ENCODE data around the gene TMEFF1. TPM values are rescaled to one million over a fixed set of nuclear protein-coding genes. Genes with fewer than 3 reads are reported as not detected.

TMEFF1 gene
- polyA plus RNA-seq, 1 donor: 1.5 TPM

DNA sequence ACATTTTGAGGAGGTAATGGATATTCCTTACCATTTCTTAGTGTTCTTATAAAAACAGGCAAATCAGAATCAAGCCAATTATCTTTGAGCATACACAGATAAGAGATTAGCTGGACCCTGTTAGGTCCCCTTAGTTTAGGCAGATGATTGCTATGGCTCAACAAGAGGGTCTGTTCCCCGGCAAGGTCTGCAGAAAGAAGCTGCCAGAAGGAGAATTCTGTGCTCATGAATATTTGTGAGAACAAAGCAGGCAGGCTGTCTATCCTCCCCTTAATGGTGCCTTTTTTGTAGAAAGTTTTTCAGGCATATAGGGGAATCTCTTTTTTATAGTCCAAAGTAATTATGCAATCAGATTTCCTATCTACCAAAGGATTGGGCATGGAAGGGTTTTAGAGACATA is 132.5 kb downstream of the TMEFF1 start:
- no peak for DNase-seq (ENCODE audit: low read depth)

DNA sequence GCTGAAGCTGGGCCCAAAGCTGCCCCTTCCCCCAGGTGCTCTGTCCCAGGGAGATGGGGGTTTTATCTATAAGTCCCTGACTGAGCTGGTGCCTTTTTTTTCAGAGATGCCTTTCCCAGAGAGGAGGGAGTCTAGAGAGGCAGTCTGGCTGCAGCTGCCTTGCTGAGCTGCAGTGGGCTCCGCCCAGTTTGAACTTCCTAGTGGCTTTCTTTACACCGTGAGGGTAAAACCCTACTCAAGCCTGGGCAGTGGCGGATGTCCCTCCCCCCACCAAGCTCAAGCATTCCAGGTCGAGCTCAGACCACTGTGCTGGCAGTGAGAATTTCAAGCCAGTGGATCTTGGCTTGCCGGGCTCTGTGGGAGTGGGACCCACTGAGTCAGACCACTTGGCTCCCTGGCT is 146.2 kb downstream of the TMEFF1 start:
- DNase-seq (ENCODE audit: low read depth): no peak

DNA sequence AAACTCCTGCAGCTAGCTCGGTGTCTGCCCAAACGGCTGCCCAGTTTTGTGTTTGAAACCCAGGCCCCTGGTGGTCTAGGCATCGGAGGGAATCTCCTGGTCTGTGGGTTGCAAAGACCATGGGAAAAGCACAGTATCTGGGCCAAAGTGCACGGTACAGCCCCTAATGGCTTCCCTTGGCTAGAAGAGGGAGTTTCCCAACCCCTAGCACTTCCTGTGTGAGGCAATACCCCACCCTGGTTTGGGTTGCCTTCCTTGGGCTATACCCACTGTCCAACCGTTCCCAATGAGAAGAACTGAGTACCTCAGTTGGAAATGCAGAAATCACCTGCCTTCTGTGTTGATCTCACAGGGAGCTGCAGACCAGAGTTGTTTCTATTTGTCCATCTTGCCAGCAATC is 146.7 kb downstream of the TMEFF1 start:
- DNase-seq (ENCODE audit: low read depth): no peak

DNA sequence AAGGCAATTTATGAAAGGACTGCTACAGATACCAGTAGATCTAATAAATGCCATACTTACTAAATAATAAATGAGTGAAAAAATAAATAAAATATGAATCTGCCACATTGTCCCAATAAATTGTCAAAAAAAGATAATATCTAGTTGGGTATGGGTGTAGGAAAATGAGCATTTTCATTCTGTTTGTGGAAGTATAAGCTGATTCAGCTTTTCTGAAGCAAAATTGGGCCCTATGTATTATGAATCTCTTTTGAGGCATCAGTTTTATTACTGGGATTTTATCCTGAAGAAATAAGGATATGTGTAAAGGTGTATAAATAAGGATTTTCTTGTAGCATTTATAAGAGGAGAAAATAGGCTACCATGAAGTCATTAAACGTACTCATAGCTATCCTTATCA is 151.0 kb downstream of the TMEFF1 start:
- no peak for DNase-seq (ENCODE audit: low read depth)

DNA sequence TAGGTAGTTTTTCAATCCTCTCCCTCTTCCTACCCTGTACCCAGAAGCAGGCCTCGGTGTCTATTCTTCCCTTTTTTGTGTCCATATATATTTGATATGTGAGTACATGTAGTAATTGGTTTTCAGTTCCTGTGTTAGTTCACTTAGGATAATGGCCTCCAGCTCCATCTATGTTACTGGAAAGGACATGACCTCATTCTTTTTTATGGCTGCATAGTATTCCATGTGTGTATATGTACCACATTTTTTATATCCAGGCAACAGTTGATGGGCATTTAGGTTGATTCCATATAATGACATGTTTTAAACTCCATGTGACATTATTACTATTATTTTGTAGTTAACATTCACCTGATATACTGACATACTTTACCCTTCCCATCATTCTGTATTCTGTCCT is 154.0 kb downstream of the TMEFF1 start:
- DNase-seq (ENCODE audit: low read depth): no peak

Other genes starting within 250 kb of the TMEFF1 start
- 21.6 TPM for gene TEX10, start 120.2 kb upstream of the TMEFF1 start, polyA plus RNA-seq (ENCODE audit: insufficient read length)
- gene MSANTD3, start 46.0 kb upstream of the TMEFF1 start, polyA plus RNA-seq (ENCODE audit: insufficient read length): 14.3 TPM
- gene CAVIN4, start 104.9 kb downstream of the TMEFF1 start, polyA plus RNA-seq (ENCODE audit: insufficient read length): 276 TPM